Measurements from ENCODE around the gene RFX5. TPM values are rescaled to one million over a fixed set of nuclear protein-coding genes. Genes with fewer than 3 reads are reported as not detected.

The RFX5 gene
- total and polyA plus RNA-seq, 2 donors (not counting 1 experiment from before 2014, with no cell fraction given) = 181 to 207 TPM

DNA sequence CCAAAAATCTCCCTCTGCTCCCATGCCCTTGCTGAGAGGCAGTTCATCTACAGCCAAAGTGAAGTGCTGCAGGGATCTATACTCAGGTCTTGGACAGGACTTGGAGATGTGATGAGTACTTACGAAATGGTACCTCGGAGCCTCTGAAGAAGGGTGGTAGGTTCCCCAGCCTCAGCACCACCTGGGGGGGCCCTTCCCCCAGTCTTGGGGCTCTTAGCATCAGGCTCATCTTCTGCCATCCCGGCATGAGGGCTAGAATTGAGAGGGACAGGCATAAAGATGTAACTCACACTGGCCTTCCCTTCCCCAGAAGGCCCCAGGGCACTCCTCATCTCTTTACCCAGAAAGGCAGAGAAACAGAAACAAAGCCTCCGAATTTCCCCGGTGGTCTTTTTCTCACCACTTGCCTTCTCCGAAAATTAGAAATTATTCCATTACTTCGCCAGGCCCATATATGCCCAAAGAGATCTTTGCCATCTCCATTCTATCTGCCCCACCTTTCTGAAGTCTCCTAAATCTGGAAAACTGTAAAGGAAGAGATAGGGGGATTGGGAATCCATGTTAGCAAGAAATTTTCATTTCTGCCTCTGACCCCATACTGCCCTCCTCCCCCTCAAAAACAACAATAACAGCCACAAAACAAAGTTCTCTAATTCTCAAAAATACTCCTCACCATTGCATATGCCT lies 827 bp downstream of the RFX5 start:
- no peak for TF ChIP-seq EZH2 (IDR thresholded peaks at IDR 0.05; ENCODE audit: borderline replicate concordance, insufficient read depth, low read depth, low read length, poor library complexity, severe bottlenecking)
- no peak for TF ChIP-seq CTCF (IDR thresholded peaks at IDR 0.05)
- CTCF ChIA-PET = interaction anchor here (1.2 kb wide), 2 partner anchors 10 to 45 kb away, joined by 3 to 4 read pairs; no protein-coding TSS in a partner anchor
- H3K4me2 ChIP-seq (replicated peaks; ENCODE audit: low read depth, low read length, poor library complexity, severe bottlenecking) = peak overlapping the region; percentile 81
- ATAC-seq (ENCODE audit: low read depth) (no peak), DNase-seq (peak; percentile 38)
- WGBS (ENCODE audit: insufficient coverage) = 52% methylated on average over 5 of the region's 7 CpGs
- Mint-ChIP-seq H3K27ac (peak overlapping the region; percentile 97), H3K4me1 (peaks cover 51% of the 10 kb centered on the region), H3K4me3 (peak overlapping the region; percentile 92), H3K9me3 (ENCODE audit: insufficient read depth) (no peaks in the 10 kb centered on the region), H3K27me3 (no peaks in the 10 kb centered on the region)
- H3K27me3 ChIP-seq (replicated peaks in 1 of 4; ENCODE audit: control extremely low read depth in 1 of 4, control insufficient read depth in 3 of 4, insufficient read depth in 4 of 4, low read length in 3 of 4) = no peaks in the 10 kb centered on the region
- no peaks in the 10 kb centered on the region for H4K20me1 ChIP-seq (ENCODE audit: control insufficient read depth, insufficient read depth, low read length, poor library complexity, severe bottlenecking)
- H2AFZ ChIP-seq (ENCODE audit: insufficient read depth, low read depth, low read length, poor library complexity, severe bottlenecking) = peak overlapping the region; percentile 55
- H3K9ac ChIP-seq (ENCODE audit: low read length) = peak overlapping the region; percentile 95
- H3K27ac ChIP-seq (ENCODE audit: low read length in 2 of 2) = peak overlapping the region; percentile 98 to 99
- H3K9me3 ChIP-seq (ENCODE audit: control extremely low read depth in 1 of 3, control insufficient read depth in 2 of 3, insufficient read depth in 1 of 3, low read length in 2 of 3) = peaks cover 0 to 10% (median 4%) of the 10 kb centered on the region in 3 donors
- peaks cover 45% of the 10 kb centered on the region for H3K79me2 ChIP-seq (ENCODE audit: control insufficient read depth, insufficient read depth, low read length)
- intact Hi-C loops (cut with micrococcal nuclease) = loop anchor here (2.0 to 10.0 kb wide), 4 partner anchors 147 to 266 kb away; partner anchors contain the start of genes LYSMD1, PIP5K1A, SCNM1 and SNX27
- H3K36me3 ChIP-seq (replicated peaks in 1 of 2; ENCODE audit: control extremely low read depth in 1 of 2, control insufficient read depth in 1 of 2, extremely low read depth in 1 of 2, insufficient read depth in 2 of 2, low read length in 1 of 2) = peaks cover 3 to 44% of the 10 kb centered on the region in 2 experiments
- peak overlapping the region; percentile 81 to 95 (median 82) for H3K4me3 ChIP-seq (ENCODE audit: control extremely low read depth in 1 of 5, extremely low read depth in 1 of 5, insufficient read depth in 1 of 5, low read depth in 2 of 5, low read length in 4 of 5)
- peaks cover 34 to 44% of the 10 kb centered on the region in 2 donors for H3K4me1 ChIP-seq (ENCODE audit: control insufficient read depth in 2 of 2, insufficient read depth in 2 of 2, low read length in 2 of 2)
- POLR2A ChIA-PET = interaction anchor here (0.6 to 1.8 kb wide), 5 partner anchors 17 to 65 kb away, joined by 4 to 11 read pairs (median 5); partner anchors contain the start of genes PI4KB, PSMB4 and ZNF687

- peak overlapping the region; percentile 83 for H3K27ac Mint-ChIP-seq
- peaks cover 60% of the 10 kb centered on the region for H3K4me1 Mint-ChIP-seq
- ChIA-PET CTCF (interaction anchor here (1.2 to 9.8 kb wide), 3 partner anchors 15 to 245 kb away, joined by 3 to 239 read pairs (median 148); partner anchors contain the start of gene PI4KB), POLR2A (interaction anchor here (0.5 to 1.6 kb wide), 3 partner anchors 18 to 49 kb away, joined by 3 to 6 read pairs (median 5); partner anchors contain the start of gene PI4KB)
- Histone ChIP-seq H3K27me3 (replicated peaks in 1 of 4; ENCODE audit: control extremely low read depth in 1 of 4, control insufficient read depth in 3 of 4, insufficient read depth in 4 of 4, low read length in 3 of 4) (no peaks in the 10 kb centered on the region), H3K79me2 (ENCODE audit: control insufficient read depth, insufficient read depth, low read length) (peaks cover 42% of the 10 kb centered on the region), H3K4me1 (ENCODE audit: control insufficient read depth in 2 of 2, insufficient read depth in 2 of 2, low read length in 2 of 2) (peaks cover 37 to 44% of the 10 kb centered on the region in 2 donors), H4K20me1 (ENCODE audit: control insufficient read depth, insufficient read depth, low read length, poor library complexity, severe bottlenecking) (no peaks in the 10 kb centered on the region), H3K4me2 (replicated peaks; ENCODE audit: low read depth, low read length, poor library complexity, severe bottlenecking) (no peak overlapping the region), H3K27ac (ENCODE audit: low read length in 2 of 2) (peak overlapping the region; percentile 14 to 99), H3K9ac (ENCODE audit: low read length) (no peak overlapping the region), H3K9me3 (ENCODE audit: control extremely low read depth in 1 of 3, control insufficient read depth in 2 of 3, insufficient read depth in 1 of 3, low read length in 2 of 3) (no peaks in the 10 kb centered on the region), H3K36me3 (replicated peaks in 1 of 2; ENCODE audit: control extremely low read depth in 1 of 2, control insufficient read depth in 1 of 2, extremely low read depth in 1 of 2, insufficient read depth in 2 of 2, low read length in 1 of 2) (peaks cover 3 to 44% of the 10 kb centered on the region in 2 experiments), H3K4me3 (ENCODE audit: control extremely low read depth in 1 of 5, extremely low read depth in 1 of 5, insufficient read depth in 1 of 5, low read depth in 2 of 5, low read length in 4 of 5) (no peak overlapping the region), H2AFZ (ENCODE audit: insufficient read depth, low read depth, low read length, poor library complexity, severe bottlenecking) (no peak overlapping the region)
- no peak for TF ChIP-seq EZH2 (IDR thresholded peaks at IDR 0.05; ENCODE audit: borderline replicate concordance, insufficient read depth, low read depth, low read length, poor library complexity, severe bottlenecking)
- no peak for TF ChIP-seq CTCF (IDR thresholded peaks at IDR 0.05)
- no peaks in the 10 kb centered on the region for H3K9me3 Mint-ChIP-seq (ENCODE audit: insufficient read depth)
- WGBS (ENCODE audit: insufficient coverage) = 87% methylated on average over 3 of the region's 6 CpGs
- intact Hi-C loops (cut with micrococcal nuclease) = loop anchor here (10.0 kb wide), 1 partner anchor 179 kb away; the partner anchor contains the start of genes LYSMD1 and SCNM1
- ATAC-seq (ENCODE audit: low read depth) (no peak), DNase-seq (no peak)
- peak overlapping the region; percentile 31 for H3K4me3 Mint-ChIP-seq
- H3K27me3 Mint-ChIP-seq = no peaks in the 10 kb centered on the region
Measured at GRCh38 chr1:151344291-151344690, 2.8 kb downstream of the RFX5 start.

All from B cell (primary cell).